Measurements from ENCODE around the gene ENTHD1.

DNA sequence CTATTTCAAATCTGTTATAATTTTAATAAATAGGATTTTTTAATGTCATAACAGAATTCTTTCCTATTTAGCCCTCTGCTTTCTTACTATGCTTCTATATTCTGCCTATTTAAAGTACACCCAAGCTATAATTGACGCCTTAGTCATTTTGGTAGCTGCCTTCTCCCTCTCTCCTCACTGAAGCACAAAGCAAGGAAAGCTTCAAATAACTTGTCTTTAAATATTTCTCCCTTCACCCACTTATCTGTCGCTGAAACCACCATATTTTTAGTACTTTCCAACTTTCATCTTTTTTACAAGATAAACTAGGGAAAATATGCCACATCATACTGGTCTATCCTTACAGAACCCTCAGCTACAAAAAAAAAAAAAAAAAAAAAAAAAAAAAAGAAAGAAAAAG is 127.9 kb downstream of the ENTHD1 start:
- TF ChIP-seq, protein P1, sequence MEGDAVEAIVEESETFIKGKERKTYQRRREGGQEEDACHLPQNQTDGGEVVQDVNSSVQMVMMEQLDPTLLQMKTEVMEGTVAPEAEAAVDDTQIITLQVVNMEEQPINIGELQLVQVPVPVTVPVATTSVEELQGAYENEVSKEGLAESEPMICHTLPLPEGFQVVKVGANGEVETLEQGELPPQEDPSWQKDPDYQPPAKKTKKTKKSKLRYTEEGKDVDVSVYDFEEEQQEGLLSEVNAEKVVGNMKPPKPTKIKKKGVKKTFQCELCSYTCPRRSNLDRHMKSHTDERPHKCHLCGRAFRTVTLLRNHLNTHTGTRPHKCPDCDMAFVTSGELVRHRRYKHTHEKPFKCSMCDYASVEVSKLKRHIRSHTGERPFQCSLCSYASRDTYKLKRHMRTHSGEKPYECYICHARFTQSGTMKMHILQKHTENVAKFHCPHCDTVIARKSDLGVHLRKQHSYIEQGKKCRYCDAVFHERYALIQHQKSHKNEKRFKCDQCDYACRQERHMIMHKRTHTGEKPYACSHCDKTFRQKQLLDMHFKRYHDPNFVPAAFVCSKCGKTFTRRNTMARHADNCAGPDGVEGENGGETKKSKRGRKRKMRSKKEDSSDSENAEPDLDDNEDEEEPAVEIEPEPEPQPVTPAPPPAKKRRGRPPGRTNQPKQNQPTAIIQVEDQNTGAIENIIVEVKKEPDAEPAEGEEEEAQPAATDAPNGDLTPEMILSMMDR (IDR thresholded peaks at IDR 0.05) = no peak
- TF ChIP-seq EP300 (IDR thresholded peaks at IDR 0.05) = no peak
- TF ChIP-seq POLR2A (IDR thresholded peaks at IDR 0.05) = no peak

All from tibial nerve (tissue), 4 donors.